GM19468 (cell line): ENCODE data around the gene P2RX5.

ENCODE experiments used
- ATAC-seq: cut with Tn5 transposase; IDR thresholded peaks from one replicate; pipeline ENCODE4 v1.9.1; 2021; ENCODE audit warnings: mild to moderate bottlenecking, moderate library complexity, moderate number of reproducible peaks; ENCODE audit not compliant: unreplicated experiment; ENCODE audit errors: extremely low read depth

The P2RX5 gene

DNA sequence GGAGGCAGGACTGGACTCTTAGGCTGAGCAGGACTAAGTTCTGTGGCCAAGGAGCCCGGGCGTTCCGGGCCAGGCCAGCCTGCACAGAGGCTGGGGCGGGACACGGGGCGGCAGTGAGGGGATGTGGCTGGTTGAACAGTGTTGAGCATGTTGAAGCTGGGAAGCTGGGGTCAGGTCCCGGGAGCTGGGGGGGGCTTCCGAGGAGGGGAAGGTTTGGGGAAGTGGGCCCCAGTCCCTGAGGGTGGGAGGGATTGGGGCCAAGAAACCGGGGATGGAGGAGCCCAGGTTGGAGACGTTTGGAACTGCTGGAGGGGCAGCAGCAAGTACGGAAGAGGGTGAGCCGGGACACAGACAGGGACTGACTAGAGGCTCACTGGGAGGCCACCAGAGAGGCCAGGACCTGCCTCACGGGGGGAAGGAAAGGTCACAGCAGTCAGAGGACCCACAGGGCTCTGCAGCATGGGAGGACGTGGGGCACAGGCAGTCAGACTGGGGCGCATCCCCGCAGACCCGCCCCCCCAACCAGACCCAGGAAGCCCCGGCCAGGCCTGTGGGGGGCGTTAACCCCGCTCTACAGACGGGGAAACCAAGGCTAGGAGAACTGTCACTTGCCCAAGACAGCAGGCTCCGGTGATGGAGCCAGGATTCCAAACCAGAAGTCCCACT lies 37.0 kb downstream of the P2RX5 start:
- no peak for ATAC-seq

DNA sequence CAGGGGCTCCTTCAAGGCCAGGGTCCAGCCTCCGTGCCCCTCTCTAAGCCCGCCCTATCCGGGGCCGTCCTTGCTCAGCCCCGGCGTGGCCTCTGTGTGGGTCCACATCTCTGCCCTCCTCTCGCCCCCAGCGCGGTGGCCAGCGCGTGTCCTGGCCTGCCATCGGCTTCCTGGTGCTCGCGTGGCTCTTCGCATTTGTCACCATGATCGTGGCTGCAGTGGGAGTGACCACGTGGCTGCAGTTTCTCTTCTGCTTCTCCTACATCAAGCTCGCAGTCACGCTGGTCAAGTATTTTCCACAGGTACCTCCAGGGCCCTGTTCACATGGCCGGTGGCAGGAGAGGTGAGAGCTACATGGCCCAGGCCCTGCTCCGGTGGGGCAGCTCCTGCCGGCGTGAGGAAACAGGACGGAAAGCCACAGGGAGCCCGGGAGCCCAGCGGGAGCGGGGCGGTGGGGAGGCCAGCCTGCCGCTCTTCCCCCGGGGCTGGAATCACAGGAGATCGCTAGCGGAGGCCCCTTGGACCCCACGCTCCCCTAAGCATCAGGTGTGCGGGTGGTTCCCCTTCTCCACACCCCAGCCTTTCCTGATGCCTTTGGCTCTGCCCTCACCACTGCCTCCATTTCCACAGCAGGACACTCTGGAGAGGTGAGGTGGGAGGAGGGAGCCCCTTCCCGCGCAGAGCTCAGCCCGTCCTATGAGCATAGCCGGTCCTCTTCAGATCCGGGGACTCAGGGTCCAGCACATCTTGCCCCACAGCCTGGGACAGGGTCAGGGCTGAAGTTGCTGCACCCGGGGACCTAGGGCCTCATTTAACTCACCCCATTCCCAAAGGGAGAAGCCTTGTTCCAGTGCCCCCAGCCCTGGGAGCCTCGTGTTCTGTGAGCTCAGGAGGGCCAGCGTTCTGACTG lies 37.8 kb downstream of the P2RX5 start:
- no peak for ATAC-seq

- no peak for ATAC-seq
Observed at GRCh38 chr17:3657588-3657869, 38.4 kb downstream of the P2RX5 start.

DNA sequence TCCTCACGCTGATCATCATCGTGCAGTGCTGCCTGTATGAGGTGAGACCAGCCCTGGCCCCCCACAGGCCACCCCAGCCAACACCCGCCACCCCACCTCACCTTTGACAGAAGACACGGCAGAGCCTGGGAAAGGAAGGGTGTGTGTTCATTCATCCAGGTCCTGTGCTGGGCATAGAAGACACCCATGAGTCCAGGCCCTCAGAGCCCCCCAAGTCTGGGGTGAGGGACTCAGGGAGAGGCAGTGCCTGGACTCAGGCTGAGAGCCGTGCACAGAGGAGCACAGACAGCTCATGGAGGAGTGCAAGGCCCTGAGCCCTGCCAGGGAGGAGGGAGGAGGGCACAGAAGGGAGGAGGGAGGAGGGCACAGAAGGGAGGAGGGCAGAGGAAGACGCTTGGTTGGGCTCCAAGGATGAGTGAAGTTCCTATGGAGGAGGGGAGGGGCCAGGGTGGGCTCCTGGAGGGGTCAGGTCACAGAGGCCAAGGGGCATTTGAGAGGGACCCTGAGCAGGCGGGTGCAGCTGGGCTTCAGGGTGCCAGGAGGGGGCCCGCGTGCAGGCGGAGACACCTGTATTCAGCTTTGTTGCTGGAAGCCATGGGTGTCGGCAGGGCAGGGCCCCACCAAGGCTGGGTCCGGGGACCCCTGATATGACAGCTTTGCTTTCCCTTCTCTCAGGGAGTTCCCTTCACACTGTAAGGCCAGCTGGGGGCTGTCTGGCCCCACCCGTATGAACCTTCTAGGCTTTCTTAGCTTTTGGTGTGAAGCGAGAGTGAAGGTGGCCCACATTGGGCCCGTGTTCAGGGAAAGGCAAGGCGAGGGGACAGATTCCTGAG lies 39.0 kb downstream of the P2RX5 start:
- no peak for ATAC-seq

DNA sequence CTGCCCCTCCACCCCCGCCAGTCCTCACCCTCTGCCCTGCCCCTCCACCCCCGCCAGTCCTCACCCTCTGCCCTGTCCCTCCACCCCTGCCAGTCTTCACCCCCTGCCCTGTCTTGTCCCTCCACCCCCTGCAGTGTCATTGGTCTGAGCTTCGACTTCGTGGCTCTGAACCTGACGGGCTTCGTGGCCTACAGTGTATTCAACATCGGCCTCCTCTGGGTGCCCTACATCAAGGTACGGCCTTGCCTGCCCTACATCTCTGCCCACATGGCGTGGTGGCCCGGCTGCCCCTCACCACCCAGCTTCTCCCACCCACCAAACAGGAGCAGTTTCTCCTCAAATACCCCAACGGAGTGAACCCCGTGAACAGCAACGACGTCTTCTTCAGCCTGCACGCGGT lies 39.6 kb downstream of the P2RX5 start:
- ATAC-seq = no peak

GRCh38 chr17:3655766-3656165 lies 40.2 kb downstream of the P2RX5 start:
- ATAC-seq = no peak

DNA sequence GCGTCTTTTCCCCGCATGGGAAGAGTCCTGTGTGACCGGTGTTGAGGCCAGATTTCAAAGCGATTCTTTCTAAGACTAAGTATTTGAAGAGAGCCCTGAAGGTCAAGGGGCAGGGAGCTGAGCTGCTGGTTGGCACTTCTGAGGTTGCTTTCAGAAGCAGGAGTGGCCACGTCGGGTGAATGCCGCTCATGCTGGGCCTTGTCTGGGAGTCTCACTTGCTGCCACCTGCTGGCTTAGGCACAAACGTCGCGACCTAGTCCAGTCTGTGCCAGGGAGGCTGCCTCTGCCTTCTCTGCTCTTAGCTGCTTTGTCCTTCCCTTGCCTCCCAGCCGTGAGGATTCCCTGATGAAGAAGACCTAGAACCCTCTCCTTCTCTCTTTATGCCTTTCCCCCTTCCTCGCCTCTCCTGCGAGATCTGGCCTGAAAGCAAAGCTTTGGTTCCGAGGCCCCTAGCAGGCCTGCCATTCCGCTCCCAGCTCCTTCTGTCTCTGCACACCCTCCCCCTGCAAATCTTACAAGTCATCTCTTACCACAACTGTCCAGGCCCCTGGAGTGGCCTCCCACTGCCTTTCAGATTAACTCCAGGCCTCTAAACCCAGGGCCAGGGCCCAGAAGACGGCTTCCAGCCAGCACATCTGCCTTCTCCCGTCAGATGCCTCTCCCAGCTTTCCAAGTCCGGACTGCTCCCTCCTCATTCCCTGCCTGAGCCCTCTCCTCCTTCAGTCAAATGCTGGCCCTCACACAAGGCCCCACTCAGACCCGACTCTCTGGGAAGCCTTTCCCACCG lies 48.0 kb downstream of the P2RX5 start:
- no peak for ATAC-seq

DNA sequence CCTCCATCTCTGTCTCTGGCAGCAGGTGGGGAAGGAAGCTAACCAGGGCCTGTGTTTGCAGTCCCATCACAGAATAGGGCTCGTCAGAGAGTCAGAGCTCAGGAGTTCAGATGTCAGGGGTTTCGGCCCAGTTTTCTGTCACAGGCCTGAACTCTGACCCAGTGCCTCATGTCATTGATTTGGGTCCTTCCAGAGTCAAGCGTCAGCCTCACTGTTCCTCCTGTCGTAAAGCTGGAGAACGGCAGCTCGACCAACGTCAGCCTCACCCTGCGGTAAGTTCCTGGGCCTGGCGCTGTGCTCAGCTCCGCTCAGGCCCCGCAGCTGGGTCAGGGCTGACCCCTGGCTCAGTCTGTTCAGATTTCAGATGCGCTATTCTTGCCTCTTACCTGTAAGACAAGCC lies 48.7 kb downstream of the P2RX5 start:
- ATAC-seq = no peak

GRCh38 chr17:3645310-3645709 lies 50.6 kb downstream of the P2RX5 start:
- ATAC-seq = no peak

DNA sequence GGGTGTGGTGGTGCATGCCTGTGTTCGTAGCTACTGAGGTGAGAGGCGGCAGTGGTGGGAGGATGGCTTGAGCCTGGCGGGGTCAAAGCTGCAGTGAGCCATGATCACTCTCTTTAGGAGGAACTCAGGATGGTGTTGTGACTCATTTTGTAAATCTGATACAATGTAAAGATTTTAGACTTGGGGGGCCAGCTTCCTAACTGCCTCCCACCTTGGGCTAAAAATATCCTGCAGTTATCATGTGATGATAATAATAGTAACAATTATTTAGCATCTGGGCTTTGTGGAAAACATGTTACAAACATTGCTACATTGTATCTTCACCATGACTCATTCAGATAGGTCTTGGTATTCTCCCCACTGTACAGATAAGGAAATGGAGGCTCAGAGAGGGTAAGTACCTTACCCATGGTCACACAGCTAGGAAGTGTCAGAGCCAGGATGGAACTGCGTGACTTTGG lies 52.0 kb downstream of the P2RX5 start:
- no peak for ATAC-seq

GRCh38 chr17:3641717-3642486 lies 54.1 kb downstream of the P2RX5 start:
- ATAC-seq = no peak

DNA sequence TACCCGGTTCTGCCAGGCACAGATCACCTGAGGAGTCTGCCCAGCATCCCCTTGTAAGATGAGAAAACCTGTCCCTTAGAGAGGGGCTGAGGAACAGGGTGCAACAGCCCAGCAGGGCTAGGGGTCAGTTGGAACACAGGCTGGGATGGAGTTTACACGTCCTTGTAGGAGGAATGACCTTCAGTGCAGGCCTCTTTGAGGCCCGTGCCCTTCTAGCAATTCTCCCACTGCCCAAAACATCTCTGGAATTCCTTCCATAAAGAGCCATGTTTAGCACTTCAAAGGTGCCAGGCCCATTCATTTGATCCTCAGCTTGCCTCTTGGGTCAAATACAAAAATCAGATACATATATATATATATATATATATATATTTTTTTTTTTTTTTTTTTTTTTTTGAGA lies 54.9 kb downstream of the P2RX5 start:
- ATAC-seq = no peak

DNA sequence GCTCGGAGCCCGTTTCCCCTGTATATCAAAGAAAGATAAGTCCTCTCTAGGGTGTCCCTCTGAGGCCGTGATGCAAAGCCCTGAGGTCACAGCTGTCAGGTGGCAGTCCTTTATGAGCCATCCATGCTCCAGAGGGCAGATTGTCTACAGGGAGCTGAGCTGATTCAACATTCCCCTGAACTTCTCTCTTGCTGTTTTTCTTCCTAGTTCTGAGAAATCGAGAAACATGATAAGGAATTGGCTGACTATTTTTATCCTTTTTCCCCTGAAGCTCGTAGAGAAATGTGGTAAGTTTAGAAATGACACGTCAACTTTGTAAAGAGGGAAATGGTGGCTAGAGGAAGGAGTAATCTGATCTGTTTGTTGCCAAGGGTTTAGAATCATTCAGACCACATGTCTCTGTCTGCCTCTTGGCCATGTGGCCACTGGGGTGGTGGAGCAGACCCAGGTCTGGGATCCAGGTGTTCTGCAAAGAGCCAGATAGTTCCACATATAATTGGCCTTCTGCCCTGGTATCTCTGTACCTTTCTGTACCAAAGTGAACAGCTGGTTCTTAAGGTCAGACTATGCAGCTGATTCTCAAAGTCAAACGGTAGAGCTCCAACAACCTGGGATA lies 55.9 kb downstream of the P2RX5 start:
- ATAC-seq = no peak

DNA sequence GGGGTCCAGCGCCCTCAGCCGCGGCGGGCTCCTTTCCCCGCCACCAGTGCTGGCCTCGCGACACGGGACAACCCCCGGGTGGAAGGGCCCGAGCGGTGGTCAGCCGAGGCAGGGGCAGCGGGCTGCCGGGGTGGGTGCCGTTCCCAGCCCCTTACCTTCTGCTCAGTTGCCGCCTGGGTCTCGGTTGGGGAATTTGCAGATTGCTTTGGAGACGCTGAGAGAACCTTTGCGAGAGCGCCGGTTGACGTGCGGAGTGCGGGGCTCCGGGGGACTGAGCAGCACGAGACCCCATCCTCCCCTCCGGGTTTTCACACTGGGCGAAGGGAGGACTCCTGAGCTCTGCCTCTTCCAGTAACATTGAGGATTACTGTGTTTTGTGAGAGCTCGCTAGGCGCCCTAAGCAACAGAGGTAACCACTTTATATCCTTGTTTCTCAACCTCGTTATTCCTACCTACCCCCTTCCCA lies 59.0 kb downstream of the P2RX5 start:
- no peak for ATAC-seq

DNA sequence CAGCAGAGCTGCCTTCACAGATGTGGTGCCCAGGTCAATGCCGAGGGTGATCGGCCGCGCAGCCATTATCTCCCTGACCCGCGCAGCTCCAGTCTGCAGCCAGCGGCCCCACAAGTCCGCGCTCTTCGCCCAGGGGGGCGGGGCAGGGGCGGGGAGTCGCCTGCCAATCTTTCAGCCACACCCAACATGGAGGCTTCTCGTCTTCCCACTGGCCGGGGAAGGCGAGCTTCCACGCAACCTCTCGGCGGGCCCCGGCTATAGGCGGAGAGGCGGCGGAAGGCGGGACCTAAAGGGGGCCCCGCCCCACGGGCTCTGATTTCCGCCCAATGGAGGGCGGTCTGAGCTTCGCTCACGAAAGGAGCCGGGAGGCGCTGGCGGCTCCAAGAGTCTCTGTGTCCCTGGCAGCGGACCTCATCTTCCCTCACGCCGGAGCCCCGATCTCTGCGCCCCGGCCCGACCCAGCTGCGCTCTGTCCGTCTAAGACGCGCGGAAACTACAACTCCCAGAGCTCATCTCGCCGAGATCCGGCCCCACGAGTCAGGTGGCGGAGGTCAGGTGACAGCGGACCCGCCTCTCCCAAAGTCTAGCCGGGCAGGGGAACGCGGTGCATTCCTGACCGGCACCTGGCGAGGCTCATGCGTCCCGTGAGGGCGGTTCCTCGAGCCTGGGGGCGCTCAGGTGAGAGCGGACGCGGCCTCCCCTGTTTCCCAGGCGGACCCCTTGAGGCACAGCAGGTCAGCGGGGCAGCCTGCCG lies 59.6 kb downstream of the P2RX5 start, which contains the start of the genes CTNS and SHPK:
Gene CTNS, plus strand, starts transcription at position 607 of the 754 bp plus-strand sequence. CDS start 3,447 bp downstream, outside the sequence.
Gene SHPK, minus strand, starts transcription at position 97 of the 754 bp plus-strand sequence. Its CDS starts 31 bp downstream, at position 66.
- ATAC-seq = peak; percentile 86

DNA sequence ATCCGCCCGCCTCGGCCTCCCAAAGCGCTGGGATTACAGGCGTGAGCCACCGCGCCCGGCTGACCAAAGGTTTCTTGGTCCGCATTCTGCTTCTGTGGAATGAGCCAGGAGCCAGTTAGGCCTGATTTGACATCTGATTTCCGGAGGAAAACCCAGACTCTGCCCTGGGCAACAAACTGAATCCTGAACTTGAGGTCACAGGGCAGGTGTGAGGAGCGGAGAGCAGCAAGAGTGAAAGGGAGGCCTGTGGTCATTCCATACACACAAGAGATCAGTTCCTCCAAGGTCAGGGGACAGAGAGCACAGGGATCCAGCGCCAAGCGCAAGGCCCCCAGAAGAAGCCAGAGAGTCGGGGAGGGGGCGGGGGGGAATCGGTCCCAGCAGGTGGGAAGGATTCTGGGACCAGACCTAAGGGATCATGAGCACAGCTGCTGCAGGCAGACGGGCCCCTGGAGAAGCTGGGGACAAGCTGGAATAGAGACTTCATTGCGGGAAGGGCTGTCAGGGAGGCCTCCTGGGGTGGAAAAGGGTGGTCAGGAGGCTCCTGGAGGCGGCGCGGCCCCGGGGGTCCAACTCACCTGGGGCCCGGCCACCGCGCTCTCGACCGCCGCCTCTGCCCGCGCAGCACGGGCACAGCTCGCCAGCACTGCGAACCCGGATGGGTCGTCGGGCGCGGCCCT lies 60.3 kb downstream of the P2RX5 start:
- no peak for ATAC-seq

DNA sequence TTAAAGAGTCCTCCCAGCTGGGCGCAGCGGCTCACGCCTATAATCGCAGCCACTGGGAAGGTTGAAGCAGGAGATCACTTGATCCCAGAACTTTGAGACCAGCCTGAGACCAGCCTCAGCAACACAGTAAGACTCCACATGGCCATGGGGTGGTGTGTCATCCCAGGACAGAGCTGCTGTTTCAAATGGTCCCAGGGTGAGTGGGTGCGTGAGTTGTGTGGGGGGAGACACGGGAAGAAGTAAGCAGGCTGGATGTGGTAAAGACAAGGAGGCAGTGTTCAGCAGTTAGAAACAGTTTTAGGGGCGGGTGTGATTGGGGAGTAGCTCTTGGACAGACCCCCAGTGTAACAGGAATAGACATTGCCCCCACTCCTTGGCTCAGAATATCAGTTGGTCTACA lies 63.7 kb downstream of the P2RX5 start:
- no peak for ATAC-seq
